Heart left ventricle (tissue), 13 donors: ENCODE measurements around the gene BIRC2.

Experiments
- POLR2A ChIP-seq, 2 donors: fragments of 450-650 bp; IDR thresholded peaks; one replicate each; pipeline ENCODE4 v1.6.1; 2017; ENCODE audit warnings: antibody characterized with exemption in 2 of 2, mild to moderate bottlenecking in 2 of 2, moderate library complexity in 2 of 2
- TF ChIP-seq, protein P1 (sequence below), 12 donors: fragments of 200-600 bp; sonication (generic) in 4 of 12; IDR thresholded peaks; one replicate each; pipeline versions ENCODE4 v1.5.0 to v1.8.0; 2018 to 2022; ENCODE audit warnings: antibody characterized with exemption in 12 of 12, mild to moderate bottlenecking in 5 of 12
- donor health status: ischemic (EF 13 %, LVEDD 7.1; RV severe dilation, severe dysfunction).
- donor health status: DM: no; HTN: yes; CAD: no.
- donor health status: DM: no; HTN: no; CAD: no.
- donor health status: ischemic (EF 25% LVEDD 6.9; RV normal size, moderate dysfunction).
- donor health status: ischemic (EF 25% LVEDD 5.7; RV mildly dilated, moderate dysfunction).
- donor health status: ischemic (EF 35%, LVEDD 5.7; RV mildly dilated, moderate dysfunction).
- donor health status: nonischemic (EF 11% LVEDD 7.7; RV severe dilation, severe dysfunction).
- donor health status: DM: yes; HTN: yes; CAD: no.
- donor health status: PGD.
- donor health status: ischemic (EF 29% LVEDD 5.4; RV normal size, mild dysfunction).
- donor health status: nonischemic (EF 23%, LVEDD 6.1; RV moderate dilation, normal function).

DNA sequence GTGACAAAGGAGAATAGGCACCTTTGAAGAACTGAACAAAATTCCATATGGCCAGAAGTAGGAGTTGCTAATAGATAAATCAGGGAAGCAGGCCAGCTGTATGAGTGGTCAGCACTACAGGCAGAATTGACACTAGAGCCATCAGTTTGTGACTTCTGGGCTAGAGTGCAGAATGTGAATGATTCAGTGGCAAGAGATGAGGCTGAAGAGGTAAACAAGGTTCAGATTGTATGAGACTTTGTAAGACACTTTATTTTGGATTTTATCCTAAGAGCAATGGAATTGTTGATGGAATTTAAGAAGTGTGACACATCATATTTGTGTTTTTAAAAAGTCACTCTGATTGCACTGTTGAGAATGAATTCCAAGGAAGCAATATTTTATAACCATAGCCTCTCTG lies 16.8 kb upstream of the BIRC2 start:
- TF ChIP-seq, protein P1, sequence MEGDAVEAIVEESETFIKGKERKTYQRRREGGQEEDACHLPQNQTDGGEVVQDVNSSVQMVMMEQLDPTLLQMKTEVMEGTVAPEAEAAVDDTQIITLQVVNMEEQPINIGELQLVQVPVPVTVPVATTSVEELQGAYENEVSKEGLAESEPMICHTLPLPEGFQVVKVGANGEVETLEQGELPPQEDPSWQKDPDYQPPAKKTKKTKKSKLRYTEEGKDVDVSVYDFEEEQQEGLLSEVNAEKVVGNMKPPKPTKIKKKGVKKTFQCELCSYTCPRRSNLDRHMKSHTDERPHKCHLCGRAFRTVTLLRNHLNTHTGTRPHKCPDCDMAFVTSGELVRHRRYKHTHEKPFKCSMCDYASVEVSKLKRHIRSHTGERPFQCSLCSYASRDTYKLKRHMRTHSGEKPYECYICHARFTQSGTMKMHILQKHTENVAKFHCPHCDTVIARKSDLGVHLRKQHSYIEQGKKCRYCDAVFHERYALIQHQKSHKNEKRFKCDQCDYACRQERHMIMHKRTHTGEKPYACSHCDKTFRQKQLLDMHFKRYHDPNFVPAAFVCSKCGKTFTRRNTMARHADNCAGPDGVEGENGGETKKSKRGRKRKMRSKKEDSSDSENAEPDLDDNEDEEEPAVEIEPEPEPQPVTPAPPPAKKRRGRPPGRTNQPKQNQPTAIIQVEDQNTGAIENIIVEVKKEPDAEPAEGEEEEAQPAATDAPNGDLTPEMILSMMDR (IDR thresholded peaks at IDR 0.05): no peak
- TF ChIP-seq POLR2A (IDR thresholded peaks at IDR 0.05): no peak
